PC-3 (cell line): ENCODE results near the gene AOPEP.

Experiments
- CTCF ChIP-seq: fragments of 300-600 bp; sonication (generic); conservative IDR thresholded peaks from 2 replicates; pipeline ENCODE4 v1.5.1; 2017; ENCODE audit warnings: antibody characterized with exemption, low read depth, mild to moderate bottlenecking, low read length
- EZH2phosphoT487 ChIP-seq: fragments of 300-600 bp; sonication (generic); IDR thresholded peaks from 2 replicates; pipeline ENCODE4 v1.6.1; 2018; ENCODE audit warnings: mild to moderate bottlenecking, antibody characterized with exemption, low read length, borderline replicate concordance

- TF ChIP-seq CTCF (no peak), EZH2phosphoT487 (no peak)
Measured at GRCh38 chr9:94680020-94680419, 46.5 kb upstream of the AOPEP start.
